ENCODE measurements around the gene TMPO.
"Not testable (repeated sequence)": the region's sequence is repeated elsewhere in the genome, so short reads cannot be mapped to it uniquely, and the experiment has no call there.

TMPO gene

DNA sequence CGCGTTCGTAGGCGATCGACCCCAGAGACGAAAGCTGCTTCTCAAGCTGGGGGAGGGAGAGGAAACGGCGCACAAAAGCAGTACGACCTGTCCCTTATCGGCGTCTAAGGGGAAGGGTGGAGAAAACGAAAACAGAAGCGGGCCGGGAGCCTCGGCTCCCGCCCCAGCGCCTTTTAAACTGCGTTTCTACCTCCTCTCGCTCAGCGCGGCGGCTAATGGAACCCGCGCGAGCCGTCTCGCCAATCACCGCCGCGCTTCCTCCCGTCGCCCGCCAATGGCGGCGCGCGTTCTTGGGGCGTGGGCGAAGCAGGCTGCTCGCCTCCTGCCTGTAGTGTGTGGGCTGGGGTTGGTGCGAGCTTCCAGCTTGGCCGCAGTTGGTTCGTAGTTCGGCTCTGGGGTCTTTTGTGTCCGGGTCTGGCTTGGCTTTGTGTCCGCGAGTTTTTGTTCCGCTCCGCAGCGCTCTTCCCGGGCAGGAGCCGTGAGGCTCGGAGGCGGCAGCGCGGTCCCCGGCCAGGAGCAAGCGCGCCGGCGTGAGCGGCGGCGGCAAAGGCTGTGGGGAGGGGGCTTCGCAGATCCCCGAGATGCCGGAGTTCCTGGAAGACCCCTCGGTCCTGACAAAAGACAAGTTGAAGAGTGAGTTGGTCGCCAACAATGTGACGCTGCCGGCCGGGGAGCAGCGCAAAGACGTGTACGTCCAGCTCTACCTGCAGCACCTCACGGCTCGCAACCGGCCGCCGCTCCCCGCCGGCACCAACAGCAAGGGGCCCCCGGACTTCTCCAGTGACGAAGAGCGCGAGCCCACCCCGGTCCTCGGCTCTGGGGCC is at the start of gene TMPO:
TSS of gene TMPO (plus strand) at position 304 of the 824 bp plus-strand sequence. CDS start at position 582, 278 bp downstream.
- peak; percentile 93 for DNase-seq

DNA sequence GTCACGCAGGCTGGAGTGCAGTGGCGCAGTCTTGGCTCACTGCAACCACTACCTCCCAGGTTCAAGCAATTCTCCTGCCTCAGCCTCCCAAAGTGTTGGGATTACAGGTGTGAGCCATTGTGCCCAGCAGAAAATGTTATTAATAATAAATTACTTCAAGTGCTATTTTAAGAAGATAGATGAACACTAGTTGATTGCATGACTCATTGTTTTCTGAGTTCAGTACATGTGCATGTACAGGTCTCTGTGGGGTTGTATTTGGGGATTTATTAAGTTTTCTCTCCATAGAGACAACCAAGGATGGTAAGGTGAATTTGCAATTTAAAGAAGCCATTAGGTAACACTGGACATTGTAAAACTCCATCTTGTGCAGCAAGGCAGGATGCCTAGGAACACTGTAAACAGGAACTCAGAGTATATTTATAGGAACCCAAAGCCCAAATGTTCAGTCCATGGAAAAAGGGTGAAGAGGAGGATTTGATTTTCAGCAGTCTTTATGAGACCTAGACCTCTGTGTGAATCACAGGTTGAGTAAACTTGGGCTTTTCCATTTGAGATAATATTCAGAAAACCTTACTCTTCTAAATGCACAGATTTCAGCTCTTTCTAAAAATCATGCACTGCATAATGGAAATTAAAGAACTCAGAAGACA is 49.3 kb upstream of the TMPO start:
- DNase-seq, result no peak

DNA sequence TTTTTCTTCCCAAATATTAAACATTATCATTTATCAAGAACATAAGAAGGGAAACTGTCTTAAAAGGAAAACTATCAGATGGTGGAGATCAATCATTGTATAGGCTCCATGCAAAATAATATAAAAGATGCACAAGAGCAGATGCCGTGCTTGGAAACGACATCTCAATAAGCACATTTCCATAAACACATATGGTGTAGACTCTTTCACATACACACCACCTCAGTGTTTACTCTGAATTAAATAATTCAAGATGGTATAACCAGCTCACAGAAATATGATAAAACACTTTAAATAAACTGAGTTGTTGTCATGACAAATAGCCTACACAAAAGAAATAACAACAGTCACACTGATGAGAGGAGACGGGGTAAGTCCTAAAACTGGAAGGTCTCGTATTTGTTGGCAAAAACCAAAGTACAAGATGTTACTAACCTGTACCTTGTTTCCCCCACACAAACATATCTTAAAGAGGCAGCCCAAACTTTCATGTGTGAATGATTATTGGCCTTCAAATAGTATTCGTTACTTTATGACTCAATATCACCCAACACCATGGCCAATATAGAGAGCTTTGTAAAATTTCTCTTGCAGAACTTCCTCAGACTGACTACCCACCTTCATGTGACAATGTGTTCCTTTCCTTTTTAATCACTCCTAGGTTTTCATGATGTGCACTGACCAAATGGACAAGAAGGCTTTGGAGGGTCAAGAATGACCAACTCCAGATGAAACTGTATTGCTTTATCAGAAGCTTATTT is 48.6 kb upstream of the TMPO start:
- no peak for DNase-seq

- no peak for DNase-seq
Measured at GRCh38 chr12:98469109-98469508, 46.3 kb upstream of the TMPO start.

DNA sequence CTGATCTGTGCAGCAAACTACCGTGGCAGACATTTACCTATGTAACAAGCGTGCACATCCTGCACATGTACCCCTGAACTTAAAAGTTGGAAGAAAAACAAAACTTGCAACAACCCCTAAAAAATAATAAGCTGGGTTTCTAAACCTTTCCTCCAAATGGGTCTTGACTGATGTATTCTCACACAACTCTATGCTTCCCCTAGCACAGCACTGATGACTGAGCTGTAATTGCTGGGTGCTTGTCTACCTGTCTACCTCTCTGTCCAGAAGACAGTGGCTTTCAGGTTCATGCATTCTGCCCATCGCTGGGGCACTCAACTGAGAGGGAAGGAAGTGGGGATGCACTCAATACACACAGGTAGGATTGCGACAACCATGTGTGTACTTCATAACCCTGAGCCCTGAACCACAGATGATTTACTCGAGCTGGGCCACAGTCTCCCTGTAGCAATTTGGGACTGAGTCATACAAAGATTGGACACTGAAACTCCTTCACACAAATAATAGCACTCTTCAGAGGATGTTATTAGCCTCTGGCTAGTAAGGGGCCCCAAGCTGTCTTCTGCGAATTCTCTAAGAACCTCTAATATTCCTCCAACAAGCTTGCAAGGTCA is 44.8 kb upstream of the TMPO start:
- no peak for DNase-seq

- DNase-seq, result no peak
Measured at GRCh38 chr12:98471085-98471484, 44.3 kb upstream of the TMPO start.

- DNase-seq, result no peak
Measured at GRCh38 chr12:98475565-98475908, 39.9 kb upstream of the TMPO start.

DNA sequence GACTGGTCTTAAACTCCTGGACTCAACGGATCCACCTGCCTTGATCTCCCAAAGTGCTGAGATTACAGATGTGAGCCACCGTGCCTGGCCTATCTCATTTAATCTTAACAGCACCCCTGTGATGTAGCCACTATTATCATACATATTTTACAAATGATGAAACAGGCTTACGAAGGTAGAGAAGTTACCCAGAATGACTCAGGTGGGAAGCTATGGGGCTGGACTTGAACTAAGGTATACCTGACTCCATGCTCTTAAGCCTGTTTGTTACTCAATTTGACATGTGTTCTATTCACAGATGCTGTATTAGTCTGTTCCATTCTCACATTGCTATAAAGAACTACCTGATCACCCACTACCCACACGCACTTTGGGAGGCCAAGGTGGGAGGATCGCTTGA is 36.8 kb upstream of the TMPO start:
- DNase-seq, result no peak

- DNase-seq, result no peak
Measured at GRCh38 chr12:98483621-98484503, 31.5 kb upstream of the TMPO start.

DNA sequence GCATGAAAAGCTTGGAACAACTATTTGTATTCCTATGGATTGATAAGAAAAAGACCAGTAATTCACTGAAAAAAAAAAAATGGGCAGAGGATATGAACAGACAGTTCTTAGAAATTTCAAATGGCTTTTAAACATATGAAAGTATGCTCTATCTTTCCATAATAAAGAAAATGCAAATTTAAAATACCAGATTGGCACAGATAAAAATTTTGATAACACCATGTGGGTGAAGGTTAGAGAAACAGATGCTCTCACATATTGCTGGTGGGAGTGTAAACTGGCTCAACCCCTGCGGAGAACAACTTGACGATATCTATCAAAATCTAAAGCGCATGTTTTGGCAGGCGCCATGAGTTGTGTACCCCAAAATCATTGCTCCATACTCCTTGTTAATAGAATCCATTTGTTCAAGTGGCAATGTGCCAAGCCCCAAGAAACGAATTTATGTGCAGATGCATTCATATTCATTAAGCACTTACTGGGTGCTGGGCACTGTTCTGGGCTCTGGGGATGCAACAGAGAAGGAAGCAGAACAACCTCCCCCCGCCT is 29.5 kb upstream of the TMPO start:
- no peak for DNase-seq

DNA sequence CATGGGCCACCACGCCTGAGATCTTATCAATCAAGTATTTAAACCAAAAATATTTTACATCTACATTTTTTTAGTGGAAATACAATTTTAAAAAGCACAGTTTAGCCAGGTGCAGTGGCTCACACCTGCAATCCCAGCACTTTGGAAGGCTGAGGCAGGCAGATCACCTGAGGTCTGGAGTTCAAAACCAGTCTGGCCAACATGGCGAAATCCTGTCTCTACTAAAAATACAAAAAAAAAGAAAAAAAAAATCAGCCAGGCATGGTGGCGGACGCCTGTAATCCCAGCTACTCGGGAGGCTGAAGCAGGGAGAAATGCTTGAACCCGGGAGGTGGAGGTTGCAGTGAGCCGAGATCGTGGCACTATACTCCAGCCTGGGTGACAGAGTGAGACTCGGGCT is 27.0 kb upstream of the TMPO start:
- DNase-seq, result not testable (repeated sequence)

DNA sequence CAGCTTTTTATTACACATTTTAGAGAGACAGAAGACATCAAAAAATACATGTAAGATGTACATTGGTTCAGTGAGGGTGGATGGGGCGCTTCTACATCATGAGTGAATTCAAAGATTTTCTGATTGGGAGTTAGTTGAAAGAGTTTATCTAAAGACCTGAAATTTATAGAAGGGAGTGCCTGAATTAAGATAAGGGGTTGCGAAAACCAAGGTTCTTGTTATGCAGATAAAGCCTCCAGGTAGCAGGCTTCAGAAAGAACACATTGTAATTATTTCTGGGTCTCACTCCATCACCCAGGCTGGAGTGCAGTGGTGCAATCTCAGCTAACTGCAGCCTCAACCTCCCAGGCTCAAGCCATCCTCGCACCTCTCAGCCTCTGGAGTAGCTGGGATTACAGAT is 26.2 kb upstream of the TMPO start:
- DNase-seq, result no peak

- DNase-seq, result peak; percentile 94
Measured at GRCh38 chr12:98490501-98491453, 24.6 kb upstream of the TMPO start.

- DNase-seq, result no peak
Measured at GRCh38 chr12:98492580-98493140, 22.7 kb upstream of the TMPO start.

DNA sequence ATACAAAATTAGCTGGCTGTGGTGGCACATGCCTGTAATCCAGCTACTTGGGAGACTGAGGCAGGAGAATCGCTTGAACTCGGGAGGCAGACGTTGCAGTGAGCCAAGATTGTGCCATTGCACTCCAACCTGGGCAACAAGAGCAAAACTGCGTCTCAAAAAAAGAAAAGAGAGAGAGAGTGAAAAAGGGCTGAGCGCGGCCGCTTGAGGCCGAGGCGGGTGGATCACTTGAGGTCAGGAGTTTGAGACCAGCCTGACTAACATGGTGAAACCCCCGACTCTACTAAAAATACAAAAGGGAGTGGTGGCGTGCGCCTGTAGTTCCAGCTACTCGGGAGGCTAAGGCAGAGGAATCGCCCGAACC is 14.1 kb upstream of the TMPO start:
- not testable (repeated sequence) for DNase-seq

- DNase-seq, result peak; percentile 94
Measured at GRCh38 chr12:98503342-98503591, 12.1 kb upstream of the TMPO start.

GRCh38 chr12:98503592-98504367 is 11.6 kb upstream of the TMPO start:
- DNase-seq, result peak; percentile 93

- DNase-seq, result no peak
Measured at GRCh38 chr12:98504368-98504617, 11.1 kb upstream of the TMPO start.

GRCh38 chr12:98509063-98509462 is 6.3 kb upstream of the TMPO start:
- DNase-seq, result no peak

- DNase-seq, result not testable (repeated sequence)
Measured at GRCh38 chr12:98511806-98512205, 3.6 kb upstream of the TMPO start.

Measured in fibroblast of skin of right quadriceps (primary cell).